ENCODE data around the gene CSNK1G2.

CSNK1G2 gene

DNA sequence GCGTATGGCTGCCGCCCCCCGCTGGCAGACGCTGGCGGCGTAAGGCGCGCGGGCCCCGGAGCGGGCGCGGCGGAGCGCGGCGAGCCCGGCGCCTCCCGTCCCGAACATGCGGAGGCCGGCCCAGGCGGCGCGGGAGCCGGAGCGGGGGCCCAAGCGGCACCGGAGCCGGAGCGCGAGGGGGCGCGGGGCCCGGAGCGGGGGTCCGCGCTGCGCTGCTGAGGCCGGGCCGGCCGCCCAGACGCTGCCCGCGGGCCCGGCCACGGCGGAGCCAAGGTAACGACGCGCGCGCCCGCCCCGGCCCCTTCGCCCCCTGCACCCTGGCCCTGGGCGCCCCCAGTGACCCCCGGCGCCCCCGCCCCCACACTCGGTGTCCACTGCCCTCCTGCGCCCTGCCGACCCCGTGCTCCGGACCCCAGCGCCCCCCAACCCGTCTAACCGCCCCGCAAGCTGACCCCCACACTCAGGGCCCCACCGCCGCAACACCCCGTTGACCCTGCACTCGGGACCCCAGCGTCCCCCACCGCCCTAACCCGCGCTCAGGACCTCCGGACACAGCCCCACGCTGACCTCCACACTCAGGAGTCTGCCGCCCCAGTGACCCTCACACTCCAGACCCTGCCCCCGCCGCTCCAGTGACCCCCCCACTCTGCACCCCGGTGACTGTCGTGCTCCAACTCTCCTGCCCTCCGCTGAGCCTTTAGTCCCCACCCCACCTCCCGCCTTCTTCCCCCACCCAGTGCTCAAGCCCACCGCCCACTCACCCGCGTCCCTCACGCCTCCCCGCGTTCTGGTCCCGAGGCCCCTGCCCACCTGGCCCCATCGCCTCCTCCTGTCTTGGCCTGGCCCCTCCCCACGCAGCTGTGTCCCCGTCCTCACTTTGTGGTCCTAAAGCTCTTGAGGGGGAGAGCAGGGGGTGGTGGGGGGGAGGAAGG, at the start of gene CSNK1G2:
TSS of gene CSNK1G2 (plus strand) at position 27 of the 932 bp plus-strand sequence. CDS start 28,601 bp downstream, outside the sequence.
- DNase-seq = no peak

DNA sequence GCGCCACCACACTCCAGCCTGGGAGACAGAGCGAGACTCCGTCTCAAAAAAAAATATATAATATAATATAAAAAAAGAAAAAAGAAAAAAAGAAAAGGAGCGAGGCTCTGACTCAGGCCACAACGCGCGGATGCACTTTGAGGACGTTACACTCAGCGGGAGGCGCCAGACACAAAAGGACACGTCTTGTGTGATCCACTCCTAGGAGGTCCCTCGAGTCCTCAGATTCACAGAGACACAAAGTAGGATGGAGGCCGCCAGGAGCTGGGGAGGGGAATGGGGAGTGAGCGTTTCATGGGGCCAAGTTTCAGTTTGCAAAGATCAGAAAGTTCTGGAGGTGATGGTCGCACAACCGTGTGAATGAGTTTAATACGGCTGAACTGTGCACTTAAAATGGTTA, 47.2 kb upstream of the CSNK1G2 start:
- DNase-seq = no peak

DNA sequence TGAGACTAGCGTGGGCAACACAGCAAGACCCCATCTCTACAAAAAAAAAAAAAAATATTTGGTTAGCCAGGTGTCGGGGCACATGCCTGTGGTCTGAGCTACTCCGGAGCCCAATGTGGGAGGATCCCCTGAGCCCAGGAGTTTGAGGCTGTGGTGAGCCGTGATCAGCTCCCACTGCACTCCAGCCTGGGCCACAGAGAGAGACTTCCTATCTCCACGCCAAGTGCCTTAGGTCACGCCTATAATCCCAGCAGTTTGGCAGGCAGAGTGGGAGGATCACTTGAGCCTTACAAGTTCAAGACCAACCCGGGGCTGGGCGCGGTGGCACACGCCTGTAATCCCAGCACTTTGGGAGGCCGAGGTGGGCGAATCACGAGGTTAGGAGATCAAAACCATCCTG, 44.5 kb upstream of the CSNK1G2 start:
- no peak for DNase-seq

DNA sequence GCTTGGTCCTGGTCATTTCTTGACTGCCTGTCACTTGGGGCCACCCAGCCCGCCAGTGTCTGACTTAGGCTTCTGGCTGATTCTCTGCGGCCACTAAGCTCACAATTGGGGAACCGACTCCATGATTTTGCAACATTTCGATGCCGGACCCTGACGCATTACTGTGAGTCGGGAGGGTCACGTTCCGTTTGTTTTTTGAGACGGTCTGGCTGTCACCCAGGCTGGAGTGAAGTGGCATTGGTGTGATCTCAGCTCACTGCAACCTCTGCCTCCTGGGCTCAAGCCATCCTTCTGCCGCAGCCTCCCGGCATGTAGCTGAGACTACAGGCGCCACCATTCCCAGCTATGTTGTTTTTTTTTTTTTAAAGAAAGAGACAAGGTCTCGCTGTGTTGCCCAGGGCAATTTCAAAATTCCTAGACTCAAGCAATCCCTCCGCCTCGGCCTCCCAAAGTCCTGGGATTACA, 39.0 kb upstream of the CSNK1G2 start:
- DNase-seq = no peak

DNA sequence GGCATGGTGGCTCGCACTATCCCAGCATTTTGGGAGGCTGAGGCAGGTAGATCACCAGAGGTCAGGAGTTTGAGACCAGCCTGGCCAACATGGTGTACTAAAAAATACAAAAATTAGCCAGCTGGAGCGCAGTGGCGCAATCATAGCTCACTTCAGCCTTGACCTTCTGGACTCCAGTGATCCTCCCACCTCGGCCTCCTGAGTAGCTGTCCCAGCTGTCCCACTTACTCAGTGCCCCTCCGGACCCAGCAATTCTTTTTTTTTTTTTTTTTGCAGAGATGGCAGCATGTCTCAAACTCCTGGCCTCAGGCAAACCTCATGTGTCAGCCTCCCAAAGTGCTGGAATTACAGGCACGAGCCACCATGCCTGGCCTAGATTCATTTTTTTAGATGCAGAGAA, 38.0 kb upstream of the CSNK1G2 start:
- no peak for DNase-seq

DNA sequence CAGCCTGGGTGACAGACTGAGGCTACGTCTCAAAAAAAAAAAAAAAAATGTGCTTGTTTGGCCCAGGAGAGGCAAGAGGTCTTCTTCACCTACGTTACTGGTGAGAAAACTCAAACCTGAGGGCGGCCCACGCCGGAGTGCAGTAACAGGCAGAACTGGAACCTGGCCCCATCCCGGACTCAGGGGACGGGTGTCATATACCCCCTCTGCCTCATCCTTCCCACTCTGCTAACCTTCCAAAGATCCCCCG, 36.2 kb upstream of the CSNK1G2 start:
- DNase-seq = no peak

DNA sequence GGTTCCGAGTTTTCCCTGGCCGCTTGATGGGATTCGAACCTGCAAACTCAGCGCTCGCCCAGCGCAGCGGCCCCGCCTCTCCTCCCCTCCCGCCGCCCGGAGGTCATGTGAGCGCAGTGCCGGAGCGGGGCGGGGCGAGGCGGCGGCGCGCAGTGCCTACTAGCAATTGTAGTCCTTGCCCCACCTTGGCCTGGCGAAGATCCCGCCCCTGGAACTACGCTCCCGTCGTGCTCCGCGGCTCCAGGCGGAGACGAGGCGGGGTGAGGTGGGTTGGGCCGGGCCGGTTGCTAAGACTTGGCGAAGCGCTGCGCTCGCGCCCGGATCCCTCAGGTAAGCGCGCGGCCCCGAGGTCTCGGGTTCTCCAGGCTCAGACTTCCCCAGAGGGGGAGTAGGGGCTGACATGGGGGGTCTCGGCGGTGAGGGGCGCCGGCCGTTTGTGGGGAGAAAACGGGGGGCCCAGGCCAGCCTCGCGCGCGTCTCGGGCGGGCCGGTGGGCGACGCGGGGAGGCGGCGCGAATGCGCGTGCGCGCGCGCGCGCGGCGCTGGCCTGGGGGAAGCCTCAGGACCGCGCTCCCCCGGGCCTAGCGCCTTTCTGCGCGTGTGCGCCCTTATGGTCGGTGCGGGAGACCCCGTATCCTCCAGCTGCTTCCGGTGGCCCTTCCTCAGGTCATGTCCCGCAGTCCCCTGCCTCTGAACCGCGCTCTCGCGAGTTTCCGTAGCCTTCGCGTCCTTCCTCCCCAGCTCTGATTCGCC, 35.7 kb upstream of the CSNK1G2 start, which contains the start of the genes ADAT3 and SCAMP4:
TSS of gene ADAT3 (plus strand) at position 290 of the 753 bp plus-strand sequence. CDS start 6,649 bp downstream, outside the sequence.
TSS of gene SCAMP4 (plus strand) at position 290 of the 753 bp plus-strand sequence. CDS start 9,621 bp downstream, outside the sequence.
- peak; percentile 99 for DNase-seq

DNA sequence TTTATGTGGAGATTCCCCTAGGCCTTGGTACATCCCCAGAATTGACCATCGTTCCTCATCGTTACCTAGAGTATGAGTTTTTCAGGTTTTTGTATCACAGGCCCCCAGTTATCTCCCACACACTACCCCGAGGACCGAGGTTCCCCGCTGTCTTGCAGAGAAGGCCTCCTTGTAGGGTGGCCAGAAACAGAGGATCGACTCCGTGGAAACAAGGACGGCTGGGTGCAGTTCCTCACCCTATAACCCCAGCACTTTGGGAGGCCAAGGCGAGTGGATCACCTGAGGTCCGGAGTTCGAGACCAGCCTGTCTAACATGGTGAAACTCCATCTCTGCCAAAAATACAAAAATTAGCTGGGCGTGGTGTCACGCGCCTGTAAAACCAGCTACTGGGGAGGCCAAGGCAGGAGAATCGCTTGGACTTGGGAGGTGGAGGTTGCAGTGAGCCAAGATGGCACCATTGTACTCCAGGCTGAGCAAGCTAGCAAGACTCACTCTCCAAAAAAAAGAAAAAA, 35.1 kb upstream of the CSNK1G2 start:
- no peak for DNase-seq

DNA sequence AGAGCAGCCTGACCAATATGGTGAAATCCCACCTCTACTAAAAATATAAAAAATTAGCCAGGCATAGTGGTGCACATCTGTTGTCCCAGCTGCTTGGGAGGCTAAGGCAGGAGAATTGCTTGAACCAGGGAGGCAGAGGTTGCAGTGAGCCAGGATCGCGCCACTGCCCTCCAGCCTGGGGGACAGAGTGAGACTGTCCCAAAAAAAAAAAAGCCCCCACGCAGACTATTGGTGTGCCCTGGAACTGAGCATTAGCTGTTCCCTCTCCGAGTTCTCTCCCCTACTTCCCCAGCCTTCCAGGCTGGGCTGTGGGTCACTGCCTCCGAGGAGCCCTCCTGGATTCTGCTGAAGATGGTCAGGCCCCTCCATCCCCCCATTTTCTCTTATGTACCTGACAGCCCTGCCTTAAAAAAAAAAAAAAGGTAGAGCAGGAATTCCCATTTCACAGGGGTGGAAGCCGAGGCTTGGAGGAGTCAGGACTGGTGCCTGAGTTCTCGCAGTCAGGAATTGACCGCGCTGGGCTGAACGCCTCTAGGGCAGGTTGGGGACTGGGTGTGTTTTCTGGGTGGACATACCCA, 33.9 kb upstream of the CSNK1G2 start:
- DNase-seq = no peak

DNA sequence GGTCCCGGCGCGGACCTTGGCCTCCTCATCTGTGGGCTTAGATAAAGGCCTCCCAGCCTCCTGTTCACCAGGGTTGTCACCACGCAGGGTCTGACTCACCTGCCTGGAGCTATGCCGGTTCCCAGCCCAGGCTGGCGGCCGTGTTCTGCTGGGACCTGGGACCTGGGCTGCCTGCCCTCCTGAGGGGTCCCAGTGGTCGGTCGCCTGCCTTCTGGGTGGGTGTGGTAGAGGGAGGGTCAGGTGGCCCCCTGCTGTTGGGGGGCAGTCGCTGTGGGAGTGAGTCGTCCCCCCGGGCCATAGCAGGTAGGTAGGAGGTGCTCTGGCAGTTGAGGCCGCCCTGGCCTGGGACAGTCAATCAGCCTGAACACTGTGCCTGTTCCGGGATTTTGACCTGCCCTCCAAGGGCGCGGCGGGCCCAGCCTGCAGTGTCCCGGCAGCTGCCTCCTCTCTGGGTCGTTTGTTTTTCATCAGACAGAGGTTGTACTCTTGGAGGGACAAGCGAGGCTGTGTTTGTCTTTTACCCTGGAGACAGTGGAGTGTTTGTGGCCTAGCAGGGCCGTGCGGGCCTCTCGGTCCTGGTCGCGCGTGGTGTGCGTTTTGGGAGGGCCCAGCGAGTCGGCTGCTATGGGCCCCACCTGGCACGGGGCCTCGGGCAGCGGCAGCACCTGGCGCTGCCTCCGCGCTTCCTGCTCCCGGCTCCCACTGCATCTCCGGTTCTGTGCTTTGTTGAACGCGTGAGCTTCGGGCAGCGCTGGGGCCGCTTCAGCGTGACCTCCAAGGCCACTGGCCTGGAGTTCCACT, 33.2 kb upstream of the CSNK1G2 start:
- DNase-seq = no peak

DNA sequence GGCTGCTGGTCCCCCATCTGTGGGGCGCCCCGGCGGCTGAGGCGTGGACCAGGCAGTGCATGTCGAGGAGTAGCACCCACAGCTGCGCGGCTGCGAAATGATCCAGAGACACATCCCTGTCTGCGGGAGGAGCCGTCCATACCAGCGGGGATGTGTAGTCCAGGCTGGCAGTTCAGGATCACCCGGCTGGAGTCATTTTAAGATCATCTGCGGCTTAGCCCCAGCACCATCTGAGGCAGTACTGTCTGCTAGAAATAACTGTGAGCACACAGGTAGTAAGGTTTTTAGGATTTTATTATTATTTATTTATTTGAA, 32.7 kb upstream of the CSNK1G2 start:
- DNase-seq = no peak

DNA sequence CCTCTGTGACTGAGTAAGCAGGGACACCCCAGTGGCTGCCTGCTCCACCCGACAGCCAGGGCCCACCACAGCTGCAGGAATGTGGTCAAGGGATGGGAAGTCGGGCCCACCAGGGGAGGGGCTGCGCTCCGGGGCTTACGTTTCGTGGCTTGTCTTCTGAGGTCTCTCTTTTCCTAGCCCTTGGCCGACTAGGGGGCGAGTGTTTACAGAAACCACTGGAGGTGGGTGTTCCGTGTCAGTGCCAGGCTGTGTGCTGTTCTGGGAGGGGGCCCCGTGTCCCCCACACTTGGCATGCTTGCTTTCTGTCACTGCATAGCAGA, 31.3 kb upstream of the CSNK1G2 start:
- DNase-seq = no peak

DNA sequence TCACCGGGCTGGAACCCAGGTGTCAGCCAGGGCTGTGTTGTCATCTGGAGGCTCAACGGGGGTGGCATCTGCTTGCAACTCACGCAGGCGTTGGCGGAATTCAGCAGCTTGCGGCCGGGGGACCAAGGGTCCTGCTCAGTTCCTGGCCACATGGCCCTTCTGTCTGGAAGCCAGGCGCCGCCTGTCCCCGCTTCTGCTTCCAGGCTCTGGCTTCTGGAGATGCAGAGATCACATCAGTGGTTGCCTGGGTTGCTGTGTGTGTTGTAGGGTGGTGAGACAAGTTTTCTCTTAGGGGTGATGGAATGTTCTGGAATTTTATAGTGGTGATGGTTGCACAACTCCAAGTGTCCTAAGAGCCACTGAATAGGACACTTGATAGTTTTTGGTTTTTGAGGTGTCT, 30.8 kb upstream of the CSNK1G2 start:
- DNase-seq = no peak

DNA sequence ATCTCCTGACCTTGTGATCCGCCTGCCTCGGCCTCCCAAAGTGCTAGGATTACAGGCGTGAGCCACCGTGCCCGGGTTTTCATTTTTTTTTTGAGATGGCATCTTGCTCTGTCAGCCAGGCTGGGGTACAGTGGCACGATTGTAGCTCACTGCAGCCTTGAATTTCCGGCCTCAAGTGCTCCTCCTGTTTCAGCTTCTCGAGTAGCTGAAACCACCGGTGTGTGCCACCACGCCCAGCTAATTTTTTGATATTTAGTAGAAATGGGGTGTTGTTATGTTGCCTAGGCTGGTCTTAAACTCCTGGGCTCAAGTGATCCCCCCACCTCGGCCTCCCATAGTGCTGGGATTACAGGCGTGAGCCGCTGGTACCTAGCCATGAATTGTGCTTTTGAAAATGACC, 29.9 kb upstream of the CSNK1G2 start:
- no peak for DNase-seq

DNA sequence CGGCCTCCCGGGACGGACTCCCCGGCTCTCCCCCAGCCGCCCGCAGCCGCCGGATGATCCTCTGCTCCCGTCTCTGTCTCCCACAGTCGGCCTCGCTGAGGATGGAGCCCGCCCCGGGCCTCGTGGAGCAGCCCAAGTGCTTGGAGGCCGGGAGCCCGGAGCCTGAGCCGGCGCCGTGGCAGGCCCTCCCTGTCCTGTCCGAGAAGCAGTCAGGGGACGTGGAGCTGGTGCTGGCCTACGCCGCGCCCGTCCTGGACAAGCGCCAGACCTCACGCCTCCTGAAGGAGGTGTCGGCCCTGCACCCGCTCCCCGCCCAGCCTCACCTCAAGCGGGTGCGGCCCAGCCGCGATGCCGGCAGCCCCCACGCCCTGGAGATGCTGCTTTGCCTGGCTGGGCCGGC, 29.0 kb upstream of the CSNK1G2 start:
- no peak for DNase-seq

DNA sequence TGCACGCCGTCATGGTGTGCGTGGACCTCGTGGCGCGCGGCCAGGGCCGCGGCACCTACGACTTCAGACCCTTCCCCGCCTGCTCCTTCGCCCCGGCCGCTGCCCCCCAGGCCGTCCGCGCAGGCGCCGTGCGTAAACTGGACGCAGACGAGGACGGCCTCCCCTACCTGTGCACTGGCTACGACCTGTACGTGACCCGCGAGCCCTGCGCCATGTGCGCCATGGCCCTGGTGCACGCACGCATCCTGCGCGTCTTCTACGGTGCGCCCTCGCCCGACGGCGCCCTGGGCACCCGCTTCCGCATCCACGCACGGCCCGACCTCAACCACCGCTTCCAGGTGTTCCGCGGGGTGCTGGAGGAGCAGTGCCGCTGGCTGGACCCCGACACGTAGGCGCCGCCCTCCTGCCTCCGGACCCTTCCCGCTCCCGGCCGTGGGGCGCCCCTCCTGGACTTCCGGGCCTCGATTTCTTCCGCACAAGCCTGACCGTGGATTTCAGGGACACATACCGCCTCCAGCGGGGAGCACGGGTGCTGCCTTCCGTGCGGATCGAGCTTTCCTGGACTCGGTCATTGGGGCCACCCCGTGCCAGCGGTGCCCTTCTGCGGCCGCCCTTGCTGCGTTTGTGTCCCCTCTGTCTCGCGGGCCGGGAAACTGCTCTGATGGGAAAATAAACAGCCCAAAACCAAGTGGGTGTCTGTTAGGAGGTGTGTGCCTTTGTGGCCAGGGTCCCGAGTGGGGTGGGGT, 28.0 kb upstream of the CSNK1G2 start:
- no peak for DNase-seq

DNA sequence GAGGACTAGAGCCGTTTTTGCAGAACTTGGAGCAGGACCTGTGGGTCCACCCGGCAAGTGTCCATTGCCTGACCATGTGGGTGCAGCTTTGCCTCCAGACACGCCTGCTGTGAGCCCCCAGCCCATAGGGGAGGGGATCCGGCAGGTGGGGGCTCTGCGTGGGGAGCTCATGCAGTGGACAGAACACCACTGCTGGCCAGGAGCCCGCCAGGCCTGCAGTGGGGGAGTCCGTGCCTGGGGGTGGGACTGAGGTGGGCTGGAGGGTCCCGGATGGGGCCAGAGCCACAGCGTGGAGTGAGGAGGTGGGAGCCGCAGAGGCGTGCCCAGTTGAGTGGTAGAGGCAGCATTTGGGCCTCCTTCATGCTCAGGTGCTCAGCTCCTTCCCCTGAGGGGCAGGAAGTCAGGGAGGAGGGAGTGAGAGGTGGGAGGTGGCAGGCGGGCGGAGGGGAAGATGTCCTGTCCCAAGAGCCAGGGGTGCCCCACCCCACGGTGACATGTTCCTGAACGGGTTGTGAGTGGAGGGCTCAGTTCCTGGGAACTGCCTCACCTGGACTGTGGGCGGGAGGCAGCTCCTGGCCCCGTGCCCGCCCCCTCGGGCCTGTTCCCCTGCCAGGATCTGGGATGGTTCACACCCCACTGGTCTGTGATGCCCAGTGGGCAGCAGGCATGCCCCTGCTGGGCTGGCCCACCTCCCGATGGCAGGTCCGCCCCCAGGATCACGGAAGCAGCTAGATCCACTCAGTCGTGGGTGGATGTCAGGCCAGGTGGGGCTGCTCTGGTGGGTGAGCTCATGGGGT, 27.0 kb upstream of the CSNK1G2 start:
- DNase-seq = no peak

DNA sequence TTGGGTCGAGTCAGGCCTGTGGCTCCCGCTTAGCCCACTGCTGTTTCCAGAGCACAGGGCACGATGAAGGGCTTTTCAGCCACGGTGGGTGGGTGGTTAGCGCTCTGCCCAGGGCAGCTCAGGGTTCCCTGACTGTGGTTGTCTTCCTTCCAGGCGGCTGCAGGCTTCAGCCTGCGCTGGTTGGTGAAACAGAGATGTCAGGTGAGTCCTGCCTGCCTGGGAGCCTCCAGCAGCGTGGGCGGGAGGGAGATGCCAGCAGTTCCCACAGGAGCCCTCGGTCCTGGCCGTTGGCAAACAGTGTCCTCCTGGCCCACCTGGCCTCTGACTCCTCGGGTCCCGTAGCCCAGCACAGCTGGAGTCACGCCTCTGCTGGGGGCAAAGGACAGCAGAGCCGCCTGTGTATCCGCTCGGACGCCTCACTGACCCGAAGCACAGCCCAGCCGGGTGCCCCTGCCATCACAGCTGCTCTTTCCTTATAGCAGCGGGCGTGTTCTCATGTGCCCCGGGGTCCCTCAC, 26.1 kb upstream of the CSNK1G2 start:
- DNase-seq = no peak

DNA sequence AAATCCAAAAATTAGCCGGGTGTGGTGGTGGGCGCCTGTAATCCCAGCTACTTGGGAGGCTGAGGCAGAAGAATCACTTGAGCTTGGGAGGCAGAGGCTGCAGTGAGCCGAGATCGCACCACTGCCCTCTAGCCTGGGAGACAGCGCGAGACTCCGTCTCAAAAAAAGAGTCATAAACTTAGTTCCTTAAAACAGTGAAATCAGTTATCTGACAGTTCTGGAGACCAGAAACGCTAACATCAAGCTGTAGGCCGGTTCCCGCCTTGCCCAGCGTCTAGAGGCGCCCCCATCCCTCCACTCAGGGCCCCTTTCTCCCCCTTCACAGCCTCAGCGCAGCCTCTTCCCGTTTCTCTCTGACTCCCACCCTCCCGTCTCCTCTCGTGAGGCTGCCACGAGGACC, 23.8 kb upstream of the CSNK1G2 start:
- DNase-seq = no peak

DNA sequence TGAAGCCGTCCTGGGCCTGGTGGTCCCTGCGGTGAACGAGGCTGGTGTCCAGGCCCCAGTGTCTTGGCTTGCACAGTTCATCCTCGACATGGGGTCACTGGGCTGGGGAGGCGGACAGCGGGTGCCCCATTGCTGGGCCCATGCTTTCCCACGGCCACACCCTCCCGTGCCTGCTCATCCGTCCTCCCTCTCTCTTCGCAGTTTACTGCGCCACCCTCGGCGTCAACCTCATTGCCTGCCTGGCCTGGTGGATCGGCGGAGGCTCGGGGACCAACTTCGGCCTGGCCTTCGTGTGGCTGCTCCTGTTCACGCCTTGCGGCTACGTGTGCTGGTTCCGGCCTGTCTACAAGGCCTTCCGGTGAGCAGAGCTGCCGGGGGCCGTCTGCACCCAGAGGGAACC, 23.0 kb upstream of the CSNK1G2 start:
- DNase-seq = no peak

DNA sequence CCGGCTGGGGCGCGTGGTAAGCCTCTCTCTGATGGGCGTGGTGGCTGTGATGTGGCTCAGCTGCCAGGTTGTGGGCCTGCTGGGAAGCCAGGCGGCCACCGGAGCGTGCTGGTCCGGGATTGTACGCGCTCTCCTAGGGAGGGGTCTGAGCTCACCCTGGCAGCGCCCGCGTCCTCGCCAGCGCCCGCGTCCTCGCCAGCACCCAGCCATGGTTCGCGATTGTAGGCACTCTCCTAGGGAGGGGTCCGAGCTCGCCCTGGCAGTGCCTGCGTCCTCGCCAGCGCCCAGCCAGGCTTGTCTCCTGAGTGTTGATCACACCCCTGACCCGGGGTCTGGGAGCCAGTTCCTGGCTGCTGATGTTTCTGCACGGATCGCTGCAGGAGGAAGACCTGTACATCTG, 22.0 kb upstream of the CSNK1G2 start:
- DNase-seq = no peak
